ENCODE measurements around the gene MCUB.

DNA sequence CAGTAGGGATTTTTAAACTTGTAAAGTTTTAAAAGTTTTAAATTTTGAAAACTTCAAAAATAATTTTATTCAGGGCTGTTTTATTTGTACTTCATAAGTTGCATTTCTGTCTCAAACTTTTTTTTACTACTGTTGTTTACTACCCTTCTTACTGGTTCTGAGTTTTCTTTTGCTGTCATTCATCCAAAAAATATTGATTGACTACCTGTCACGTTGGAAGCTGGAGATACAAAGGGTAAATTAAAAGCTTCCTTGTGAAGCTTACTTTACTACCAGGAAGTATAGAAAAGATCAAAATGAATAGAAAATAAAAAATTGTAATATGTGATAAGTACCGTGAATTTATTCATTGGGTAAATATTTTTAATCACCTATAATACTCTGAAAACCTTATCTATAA is 49.4 kb upstream of the MCUB start:
- TF ChIP-seq EZH2phosphoT487 (conservative IDR thresholded peaks at IDR 0.05; ENCODE audit: low read length): no peak
- TF ChIP-seq, protein P1, sequence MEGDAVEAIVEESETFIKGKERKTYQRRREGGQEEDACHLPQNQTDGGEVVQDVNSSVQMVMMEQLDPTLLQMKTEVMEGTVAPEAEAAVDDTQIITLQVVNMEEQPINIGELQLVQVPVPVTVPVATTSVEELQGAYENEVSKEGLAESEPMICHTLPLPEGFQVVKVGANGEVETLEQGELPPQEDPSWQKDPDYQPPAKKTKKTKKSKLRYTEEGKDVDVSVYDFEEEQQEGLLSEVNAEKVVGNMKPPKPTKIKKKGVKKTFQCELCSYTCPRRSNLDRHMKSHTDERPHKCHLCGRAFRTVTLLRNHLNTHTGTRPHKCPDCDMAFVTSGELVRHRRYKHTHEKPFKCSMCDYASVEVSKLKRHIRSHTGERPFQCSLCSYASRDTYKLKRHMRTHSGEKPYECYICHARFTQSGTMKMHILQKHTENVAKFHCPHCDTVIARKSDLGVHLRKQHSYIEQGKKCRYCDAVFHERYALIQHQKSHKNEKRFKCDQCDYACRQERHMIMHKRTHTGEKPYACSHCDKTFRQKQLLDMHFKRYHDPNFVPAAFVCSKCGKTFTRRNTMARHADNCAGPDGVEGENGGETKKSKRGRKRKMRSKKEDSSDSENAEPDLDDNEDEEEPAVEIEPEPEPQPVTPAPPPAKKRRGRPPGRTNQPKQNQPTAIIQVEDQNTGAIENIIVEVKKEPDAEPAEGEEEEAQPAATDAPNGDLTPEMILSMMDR (IDR thresholded peaks at IDR 0.05; ENCODE audit: insufficient read depth, low read length, poor library complexity, severe bottlenecking): no peak

Measured in SU-DHL-6 (cell line).